Ascending aorta (tissue), 2 donors: Measurements from ENCODE around the gene ZNF219. TPM values are rescaled to one million over a fixed set of nuclear protein-coding genes. Genes with fewer than 3 reads are reported as not detected.

ENCODE experiments used
- DNase-seq, 2 donors: peaks; one replicate each; pipeline ENCODE4 v3.0.0-alpha.2; 2019; ENCODE audit warnings: low spot score in 2 of 2
- H3K27ac ChIP-seq, 2 donors: fragments of 200-600 bp; sonication (generic); one replicate each; pipeline ENCODE4 v1.5.1; 2016 to 2017; ENCODE audit warnings: mild to moderate bottlenecking in 1 of 2
- H3K27me3 ChIP-seq: fragments of 200-600 bp; sonication (generic); one replicate; pipeline ENCODE4 v1.5.1; 2017
- H3K36me3 ChIP-seq, 2 donors: fragments of 200-600 bp; sonication (generic); one replicate each; pipeline ENCODE4 v1.5.1; 2016
- H3K4me1 ChIP-seq, 2 donors: fragments of 200-600 bp; sonication (generic); one replicate each; pipeline ENCODE4 v1.5.1; 2016 to 2017; ENCODE audit warnings: mild to moderate bottlenecking in 1 of 2
- H3K4me3 ChIP-seq, 2 donors: fragments of 200-600 bp; sonication (generic); one replicate each; pipeline ENCODE4 v1.5.1; 2016 to 2017; ENCODE audit warnings: mild to moderate bottlenecking in 1 of 2
- H3K9me3 ChIP-seq, 2 donors: fragments of 200-600 bp; sonication (generic); one replicate each; pipeline ENCODE4 v1.5.1; 2016
- intact Hi-C: fragments of 100-400 bp; cut with DNase I; formaldehyde crosslinking; loops from one replicate; pipeline ENCODE4 v1.15.1; 2023
- total RNA-seq: library from RNA; depleted of rRNA; stranded (reverse); fragments of >200 nt; gene quantifications from one replicate; pipeline ENCODE4 v1.1.0, GENCODE V29; 2016
- TF ChIP-seq, protein P1 (sequence below), 3 experiments: fragments of 200-600 bp in 2 of 3; fragments of 450-650 bp in 1 of 3; sonication (generic) in 2 of 3; IDR thresholded peaks; one replicate each; pipeline ENCODE4 v1.5.1; 2016 to 2019; ENCODE audit warnings: antibody characterized with exemption in 3 of 3, mild to moderate bottlenecking in 1 of 3, moderate library complexity in 1 of 3

The ZNF219 gene
- total RNA-seq, 1 donor from 2014 or later: 62.9 TPM

GRCh38 chr14:21089877-21090193 lies 8.6 kb downstream of the ZNF219 start:
- Histone ChIP-seq H3K36me3 (peaks cover 37 to 63% of the 10 kb centered on the region in 2 donors), H3K9me3 (no peaks in the 10 kb centered on the region), H3K27ac (no peak overlapping the region), H3K27me3 (no peaks in the 10 kb centered on the region), H3K4me1 (peaks cover 0 to 10% of the 10 kb centered on the region in 2 donors), H3K4me3 (no peak overlapping the region)
- no peak for DNase-seq
- intact Hi-C loops: loop anchor here (5.0 to 10.0 kb wide), 3 partner anchors 103 to 628 kb away; partner anchors contain the start of genes METTL17 and PIP4P1
- TF ChIP-seq, protein P1, sequence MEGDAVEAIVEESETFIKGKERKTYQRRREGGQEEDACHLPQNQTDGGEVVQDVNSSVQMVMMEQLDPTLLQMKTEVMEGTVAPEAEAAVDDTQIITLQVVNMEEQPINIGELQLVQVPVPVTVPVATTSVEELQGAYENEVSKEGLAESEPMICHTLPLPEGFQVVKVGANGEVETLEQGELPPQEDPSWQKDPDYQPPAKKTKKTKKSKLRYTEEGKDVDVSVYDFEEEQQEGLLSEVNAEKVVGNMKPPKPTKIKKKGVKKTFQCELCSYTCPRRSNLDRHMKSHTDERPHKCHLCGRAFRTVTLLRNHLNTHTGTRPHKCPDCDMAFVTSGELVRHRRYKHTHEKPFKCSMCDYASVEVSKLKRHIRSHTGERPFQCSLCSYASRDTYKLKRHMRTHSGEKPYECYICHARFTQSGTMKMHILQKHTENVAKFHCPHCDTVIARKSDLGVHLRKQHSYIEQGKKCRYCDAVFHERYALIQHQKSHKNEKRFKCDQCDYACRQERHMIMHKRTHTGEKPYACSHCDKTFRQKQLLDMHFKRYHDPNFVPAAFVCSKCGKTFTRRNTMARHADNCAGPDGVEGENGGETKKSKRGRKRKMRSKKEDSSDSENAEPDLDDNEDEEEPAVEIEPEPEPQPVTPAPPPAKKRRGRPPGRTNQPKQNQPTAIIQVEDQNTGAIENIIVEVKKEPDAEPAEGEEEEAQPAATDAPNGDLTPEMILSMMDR (IDR thresholded peaks at IDR 0.05): no peak

DNA sequence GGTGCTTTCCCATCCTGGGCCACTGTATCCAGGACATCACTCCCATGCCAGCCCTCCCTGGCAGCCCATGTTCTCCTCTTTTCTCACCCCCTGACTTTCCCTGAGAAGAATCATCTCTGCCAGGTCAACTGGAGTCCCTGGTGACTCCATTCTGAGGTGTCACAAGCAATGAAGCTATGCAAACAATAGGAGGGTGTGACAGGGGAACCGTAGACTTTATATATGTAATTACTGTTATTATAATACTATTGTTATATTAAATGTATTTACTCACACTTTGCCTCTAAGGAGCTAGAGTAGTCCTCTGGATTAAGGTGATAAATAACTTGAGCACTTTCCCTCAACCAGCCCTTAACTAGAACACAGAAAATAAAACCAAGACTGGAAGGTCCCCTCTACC lies 9.2 kb downstream of the ZNF219 start:
- no peak overlapping the region for H3K4me3 ChIP-seq
- intact Hi-C loops: no loop called here
- H3K27me3 ChIP-seq: no peaks in the 10 kb centered on the region
- no peaks in the 10 kb centered on the region for H3K9me3 ChIP-seq
- no peak for DNase-seq
- TF ChIP-seq, protein P1 (IDR thresholded peaks at IDR 0.05): no peak
- H3K4me1 ChIP-seq: peaks cover 0 to 10% of the 10 kb centered on the region in 2 donors
- H3K36me3 ChIP-seq: peaks cover 43 to 69% of the 10 kb centered on the region in 2 donors
- no peak overlapping the region for H3K27ac ChIP-seq

DNA sequence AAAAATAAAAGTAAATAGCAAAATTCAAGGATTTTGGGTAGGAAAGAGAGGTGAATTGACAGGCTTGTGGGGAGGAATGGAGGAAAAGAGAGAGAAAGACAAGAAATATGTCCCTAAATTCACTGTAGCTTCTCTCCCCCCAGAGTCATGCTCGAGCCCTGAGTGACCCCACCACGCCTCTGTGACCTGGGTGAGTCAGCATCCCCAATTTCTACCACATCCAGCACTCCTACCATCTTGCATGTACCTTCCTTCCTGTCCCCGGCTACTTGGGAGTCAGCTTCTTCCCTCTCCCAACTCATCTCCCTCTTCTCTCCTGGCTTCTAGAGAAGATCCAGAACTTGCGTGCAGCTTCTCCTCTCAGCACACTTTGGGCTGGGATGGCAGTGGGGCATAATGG lies 9.8 kb downstream of the ZNF219 start:
- Histone ChIP-seq H3K9me3 (no peaks in the 10 kb centered on the region), H3K4me1 (peaks cover 0 to 10% of the 10 kb centered on the region in 2 donors), H3K4me3 (no peak overlapping the region), H3K36me3 (peaks cover 46 to 74% of the 10 kb centered on the region in 2 donors), H3K27me3 (no peaks in the 10 kb centered on the region), H3K27ac (no peak overlapping the region)
- intact Hi-C loops: no loop called here
- DNase-seq: no peak
- TF ChIP-seq, protein P1 (IDR thresholded peaks at IDR 0.05): no peak

DNA sequence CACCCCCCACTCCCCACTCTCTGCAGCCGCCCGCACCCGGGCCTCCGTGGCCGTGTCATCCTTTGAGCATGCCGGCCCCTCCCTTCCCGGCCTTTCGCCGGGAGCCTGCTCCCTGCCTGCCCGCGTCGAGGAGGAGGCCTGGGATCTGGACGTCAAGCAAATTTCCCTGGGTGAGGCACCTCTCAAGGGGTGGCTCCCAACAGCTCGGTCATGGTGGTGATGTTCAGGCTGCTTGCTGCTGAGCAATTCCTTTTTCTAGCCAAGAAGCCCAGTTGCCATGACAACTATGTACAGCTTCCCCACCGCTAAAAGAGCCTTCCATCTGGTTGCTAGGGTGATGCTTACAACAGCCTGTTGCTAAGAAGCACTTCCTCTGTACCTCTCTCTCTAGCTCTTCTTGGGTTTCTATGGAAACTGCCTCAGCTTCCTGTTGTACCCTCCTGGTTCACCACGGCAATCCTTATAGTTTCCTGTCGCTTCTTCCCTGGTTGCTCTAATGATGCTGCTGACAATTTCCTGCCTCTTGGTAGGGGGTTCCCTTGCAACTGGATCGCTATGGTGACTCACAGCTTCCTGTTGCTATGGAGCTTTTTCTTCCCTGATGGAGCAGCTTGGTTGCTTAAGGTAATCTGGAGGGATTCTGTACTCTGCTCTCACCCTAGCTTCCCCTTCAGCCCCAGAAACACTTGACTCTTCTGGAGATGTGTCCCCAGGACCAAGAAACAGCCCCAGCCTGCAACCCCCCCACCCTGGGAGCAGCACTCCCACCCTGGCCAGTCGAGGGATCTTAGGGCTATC lies 11.0 kb downstream of the ZNF219 start:
- H3K36me3 ChIP-seq: peaks cover 50 to 79% of the 10 kb centered on the region in 2 donors
- H3K4me3 ChIP-seq: no peak overlapping the region
- H3K27ac ChIP-seq: peak overlapping the region; percentile 62 to 66
- TF ChIP-seq, protein P1 (IDR thresholded peaks at IDR 0.05): no peak
- H3K4me1 ChIP-seq: peaks cover 0 to 5% of the 10 kb centered on the region in 2 donors
- intact Hi-C loops: loop anchor here (1.0 kb wide), 1 partner anchor 16 kb away; no protein-coding TSS in a partner anchor
- no peak for DNase-seq
- H3K9me3 ChIP-seq: no peaks in the 10 kb centered on the region
- H3K27me3 ChIP-seq: no peaks in the 10 kb centered on the region

GRCh38 chr14:21086908-21087293 lies 11.6 kb downstream of the ZNF219 start:
- no peaks in the 10 kb centered on the region for H3K9me3 ChIP-seq
- no peaks in the 10 kb centered on the region for H3K27me3 ChIP-seq
- peak overlapping the region; percentile 62 to 66 for H3K27ac ChIP-seq
- H3K4me3 ChIP-seq: no peak overlapping the region
- peaks cover 51 to 80% of the 10 kb centered on the region in 2 donors for H3K36me3 ChIP-seq
- peaks cover 0 to 2% of the 10 kb centered on the region in 2 donors for H3K4me1 ChIP-seq
- DNase-seq: no peak
- TF ChIP-seq, protein P1 (IDR thresholded peaks at IDR 0.05): no peak
- intact Hi-C loops: loop anchor here (1.0 kb wide), 1 partner anchor 16 kb away; no protein-coding TSS in a partner anchor
